Endometrial microvascular endothelial cells (primary cell): ENCODE data around the gene EPN3. TPM values are rescaled to one million over a fixed set of nuclear protein-coding genes. Genes with fewer than 3 reads are reported as not detected.

Experiments used
- in situ Hi-C: cut with HindIII; loops from 2 replicates; pipeline ENCODE4 v1.10.0; 2017; ENCODE audit warnings: low sequenced_read_pairs, low pct_unique_long_range_greater_than_20kb; ENCODE audit errors: inconsistent ontology term
- total RNA-seq: library from RNA; depleted of rRNA; stranded (reverse); fragments of >200 nt; gene quantifications from one replicate; pipeline ENCODE4 v1.2.3, GENCODE V29; 2015; ENCODE audit errors: inconsistent ontology term

The EPN3 gene
- total RNA-seq = not detected

- in situ Hi-C loops = no loop called here
Observed at GRCh38 chr17:50532452-50533024, at the start of gene EPN3. Gene EPN3, plus strand, starts transcription at chr17:50532735. Its CDS starts 3,822 bp downstream, at chr17:50536557.

- in situ Hi-C loops = no loop called here
Observed at GRCh38 chr17:50483266-50483665, 49.3 kb upstream of the EPN3 start.

DNA sequence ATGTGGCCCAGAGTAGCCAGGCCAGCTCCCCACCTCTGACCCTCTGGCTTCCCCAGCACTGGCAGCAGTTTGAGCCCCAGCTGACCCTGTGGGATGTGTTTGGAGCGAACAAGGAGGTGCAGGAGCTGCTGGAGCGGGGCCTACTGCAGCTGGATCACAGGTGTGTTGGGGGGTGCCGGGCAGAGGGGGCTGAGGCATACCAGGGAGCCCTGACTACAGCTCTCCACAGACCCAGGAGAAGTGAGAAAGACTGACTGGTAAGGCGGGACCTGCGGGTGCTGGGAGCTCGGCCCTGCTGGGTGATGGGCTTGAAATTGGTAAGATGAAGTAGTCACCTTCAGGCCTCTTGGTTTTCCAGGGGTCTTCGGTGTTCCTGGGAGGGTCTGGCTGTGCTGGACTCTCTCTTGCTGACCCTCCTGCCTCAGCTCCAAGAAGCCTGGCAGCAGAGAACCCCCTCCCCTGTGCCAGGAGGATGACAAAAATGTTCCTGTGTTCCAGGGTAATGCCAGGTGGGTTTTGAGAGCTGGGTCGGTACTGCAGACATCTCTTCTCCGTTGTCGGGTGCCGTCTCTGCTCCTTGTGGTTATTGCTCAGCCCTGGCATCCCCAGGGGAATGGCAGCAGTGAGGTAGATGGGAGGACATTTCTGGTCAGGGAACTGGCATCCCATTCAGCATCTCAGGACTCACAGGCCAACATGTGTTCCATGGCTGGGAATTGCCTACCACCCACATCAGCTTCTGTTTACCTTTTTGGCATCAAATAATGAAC lies 48.0 kb upstream of the EPN3 start:
- in situ Hi-C loops = no loop called here

DNA sequence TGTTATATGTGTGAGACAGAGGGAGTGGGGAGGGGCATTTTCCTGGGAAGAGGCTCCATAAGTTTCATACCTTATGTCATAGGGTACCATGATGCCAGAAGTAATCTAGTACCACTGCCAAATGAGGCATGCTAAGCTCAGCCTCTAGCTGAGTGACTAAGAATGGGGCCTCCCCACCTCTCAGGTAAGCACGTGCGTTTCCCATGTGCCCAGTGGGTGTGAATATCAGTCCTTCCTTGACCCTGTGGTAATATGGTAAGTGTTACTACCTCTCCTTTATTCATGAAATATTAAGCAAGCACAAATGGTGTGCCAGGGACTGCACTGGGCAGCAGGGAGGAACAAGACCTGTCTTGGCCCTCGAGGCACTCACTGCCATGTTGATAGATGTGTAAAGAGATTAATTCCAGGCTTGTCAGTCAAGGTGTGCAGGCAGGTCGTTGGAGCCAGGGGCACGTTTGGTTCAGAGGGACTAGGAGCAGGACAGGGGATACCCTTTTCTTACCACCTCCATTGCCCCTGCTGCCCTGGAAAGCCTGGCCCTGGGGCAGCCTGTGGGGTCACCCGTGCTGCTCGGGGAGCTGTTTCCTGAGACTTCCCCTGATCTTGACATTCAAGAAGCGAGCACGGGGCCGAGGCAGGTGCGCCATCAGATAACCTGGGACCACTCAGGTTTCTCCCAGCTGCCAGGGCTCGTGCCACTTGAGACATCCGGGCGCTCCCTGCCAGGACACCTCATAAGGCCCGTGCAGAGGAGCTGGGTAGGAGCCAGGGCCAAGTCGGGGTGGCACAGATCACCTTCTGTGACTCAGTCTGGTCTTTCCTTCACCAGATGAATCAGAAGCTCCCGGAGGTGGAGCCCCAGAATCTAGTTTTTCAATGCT lies 45.1 kb upstream of the EPN3 start:
- in situ Hi-C loops = no loop called here

GRCh38 chr17:50488880-50489279 lies 43.7 kb upstream of the EPN3 start:
- in situ Hi-C loops = no loop called here

DNA sequence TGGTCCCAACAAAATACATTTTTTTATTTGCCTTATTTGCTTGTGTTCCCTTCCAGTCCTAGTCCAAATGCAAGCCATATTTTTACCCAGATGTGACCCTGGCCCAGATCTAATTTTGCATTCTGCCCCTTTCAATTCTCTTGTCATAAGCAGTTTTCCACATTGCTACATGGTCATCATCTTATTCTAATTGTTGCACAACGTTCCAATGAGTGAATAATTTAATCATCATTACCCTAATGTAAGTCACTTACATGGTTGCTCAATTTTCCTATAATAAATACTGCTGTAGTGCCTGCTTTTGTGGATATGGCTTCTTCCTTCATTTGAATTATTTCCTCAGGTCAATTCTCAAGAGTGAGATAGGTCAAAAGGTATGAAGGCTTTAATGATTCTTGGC lies 41.0 kb upstream of the EPN3 start:
- in situ Hi-C loops = no loop called here

DNA sequence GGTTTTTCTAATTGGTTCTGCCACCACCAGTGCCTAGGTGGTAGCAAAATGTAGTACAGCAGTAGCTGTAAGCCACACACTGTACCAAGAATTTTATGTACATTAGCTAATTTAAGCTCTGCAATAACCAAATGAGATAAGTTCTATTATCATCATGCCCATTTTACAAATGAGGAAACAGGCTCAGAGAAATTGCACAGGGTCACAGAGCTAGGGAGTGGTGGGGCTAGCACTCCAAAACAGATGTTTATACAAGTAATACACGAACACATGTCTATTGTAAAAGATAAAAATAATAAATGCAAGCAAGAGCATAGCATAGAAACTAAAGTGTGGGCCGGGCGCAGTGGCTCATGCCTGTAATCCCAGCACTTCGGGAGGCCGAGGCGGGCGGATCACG lies 40.3 kb upstream of the EPN3 start:
- in situ Hi-C loops = no loop called here

DNA sequence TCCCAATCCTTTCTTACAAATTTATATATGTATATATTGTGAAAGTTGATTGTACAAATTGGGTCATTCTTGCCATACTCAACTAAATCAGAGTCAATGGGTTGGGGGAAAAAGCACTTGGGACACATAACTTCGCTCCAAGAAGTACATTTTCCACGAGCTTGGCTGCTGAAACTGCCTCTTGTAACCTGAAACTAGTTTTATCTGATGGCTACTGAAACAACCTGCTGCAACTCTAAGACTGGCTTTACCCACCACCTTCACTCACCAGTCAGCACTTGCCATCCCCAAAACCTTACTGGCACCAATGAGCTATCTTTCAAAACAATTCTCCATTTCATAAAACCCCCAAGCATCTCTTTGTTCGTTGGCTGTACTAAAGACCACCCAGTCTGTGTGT lies 38.8 kb upstream of the EPN3 start:
- in situ Hi-C loops = no loop called here

- in situ Hi-C loops = no loop called here
Observed at GRCh38 chr17:50495217-50495823, 37.2 kb upstream of the EPN3 start.

DNA sequence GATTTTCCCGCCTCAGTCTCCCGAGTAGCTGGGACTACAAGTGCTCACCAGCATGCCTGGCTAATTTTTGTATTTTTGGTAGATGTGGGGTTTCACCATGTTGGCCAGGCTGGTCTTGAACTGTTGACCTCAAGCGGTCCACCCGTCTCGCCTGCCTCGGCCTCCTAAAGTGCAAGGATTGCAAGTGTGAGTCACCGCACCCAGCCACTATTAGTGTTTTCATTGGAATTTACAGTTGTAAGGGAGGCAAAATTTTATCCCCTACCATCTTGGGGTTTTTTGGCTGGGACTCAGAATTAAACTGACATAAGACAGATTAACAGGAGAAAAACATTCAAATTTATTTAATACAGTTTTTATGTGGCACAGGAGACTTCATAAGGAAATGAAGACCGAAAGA lies 36.6 kb upstream of the EPN3 start:
- in situ Hi-C loops = no loop called here

DNA sequence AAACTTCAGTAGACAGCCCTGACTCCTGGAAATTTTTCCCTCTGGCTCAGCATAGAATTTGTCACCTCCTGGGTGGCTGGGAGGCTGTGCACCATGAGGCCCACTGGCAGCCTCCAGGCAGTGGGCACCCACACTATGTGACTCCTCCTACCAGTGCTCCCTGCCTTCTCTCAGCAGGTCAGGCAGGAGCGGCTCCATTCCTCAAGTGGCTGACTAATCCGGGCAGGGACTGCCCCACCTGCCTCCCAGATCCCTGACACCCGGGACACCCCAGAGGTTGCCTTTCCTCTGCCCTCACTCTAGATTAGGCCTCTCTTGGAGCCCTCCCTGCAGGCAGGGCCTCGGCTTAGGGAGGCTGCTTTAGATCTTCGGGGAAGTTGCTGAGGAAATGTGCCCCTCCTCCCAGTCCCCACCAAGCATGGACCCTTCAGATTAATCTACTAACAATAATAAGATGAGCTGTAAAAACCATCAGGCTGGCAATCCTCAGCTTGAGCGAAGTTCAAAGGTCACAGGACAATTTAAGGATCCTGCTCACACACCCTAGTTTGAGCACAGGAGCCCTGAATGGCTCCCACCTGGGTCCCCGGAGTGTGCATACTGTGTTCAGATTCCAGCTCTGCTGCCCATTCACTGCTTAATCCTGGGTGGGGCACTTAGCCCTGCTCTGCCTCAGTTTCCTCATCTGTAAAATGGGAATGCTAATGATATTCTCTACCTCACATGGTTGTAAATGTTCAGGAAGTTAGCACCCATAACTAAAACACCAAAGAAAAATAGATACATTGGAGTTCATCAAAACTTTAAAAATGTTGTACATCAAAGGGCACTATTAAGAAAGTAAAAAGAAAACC lies 34.3 kb upstream of the EPN3 start:
- in situ Hi-C loops = no loop called here

GRCh38 chr17:50499270-50499669 lies 33.3 kb upstream of the EPN3 start:
- in situ Hi-C loops = no loop called here

- in situ Hi-C loops = no loop called here
Observed at GRCh38 chr17:50499721-50500120, 32.8 kb upstream of the EPN3 start.

DNA sequence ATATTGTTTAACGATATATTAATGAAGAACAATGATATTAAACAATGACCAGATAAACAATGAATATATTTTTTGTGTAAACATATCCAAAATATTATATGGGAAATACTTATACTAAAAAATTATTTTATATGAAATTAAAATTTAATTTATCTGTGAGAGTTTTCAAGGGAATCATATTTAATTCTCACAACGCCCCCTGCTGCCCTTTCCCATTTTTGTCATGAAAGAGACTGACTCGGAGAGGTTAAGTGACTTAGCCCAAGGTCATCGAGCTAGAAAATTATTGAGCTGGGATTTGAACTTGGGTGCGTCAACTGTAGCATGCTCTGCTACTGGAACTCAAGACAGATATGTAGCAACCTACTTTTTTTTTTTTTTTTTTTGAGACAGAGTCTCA lies 31.5 kb upstream of the EPN3 start:
- in situ Hi-C loops = no loop called here

DNA sequence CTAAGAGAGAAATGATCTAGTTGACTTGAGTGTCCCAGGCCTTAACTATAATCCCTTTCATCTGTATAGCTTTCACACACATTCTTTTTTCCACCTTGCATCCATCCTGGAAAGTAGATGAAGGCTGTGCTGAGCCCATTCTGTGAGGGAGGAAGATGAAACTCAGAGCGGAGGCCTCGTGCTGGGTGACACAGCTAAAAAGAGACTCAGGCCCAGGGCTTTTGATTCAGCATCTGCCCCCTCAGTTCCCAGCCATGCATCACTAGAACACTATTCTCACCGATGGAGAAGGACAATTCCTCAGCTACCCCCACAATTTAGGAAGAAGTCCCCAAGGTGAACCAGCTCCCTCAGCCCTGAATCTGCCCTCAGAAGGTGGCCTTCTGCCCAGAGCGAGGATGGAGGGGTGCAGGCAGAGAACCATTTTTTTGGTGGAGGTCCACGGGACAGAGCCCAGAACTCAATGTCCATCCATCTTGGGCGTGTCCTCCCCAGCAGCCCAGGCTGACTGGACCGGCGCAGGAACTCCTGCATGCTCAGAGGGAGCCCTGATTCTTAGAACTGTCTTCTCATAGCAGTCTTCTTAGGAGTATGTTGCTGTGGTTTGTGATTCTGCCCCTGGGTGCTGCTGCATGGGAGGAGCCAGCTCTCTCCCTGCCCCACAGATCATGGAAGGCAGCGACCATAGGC lies 30.1 kb upstream of the EPN3 start:
- in situ Hi-C loops = no loop called here

- in situ Hi-C loops = no loop called here
Observed at GRCh38 chr17:50505591-50506130, 26.9 kb upstream of the EPN3 start.

GRCh38 chr17:50506298-50506697 lies 26.2 kb upstream of the EPN3 start:
- in situ Hi-C loops = no loop called here
